Jurkat, Clone E6-1 (cell line): ENCODE results near the gene CXorf66. TPM values are rescaled to one million over a fixed set of nuclear protein-coding genes. Genes with fewer than 3 reads are reported as not detected.
"Not testable (repeated sequence)": the region's sequence is repeated elsewhere in the genome, so short reads cannot be mapped to it uniquely, and the experiment has no call there.

Source experiments
- DNase-seq: peaks from one replicate; pipeline ENCODE4 v3.0.0-alpha.2; 2011; ENCODE audit warnings: low read depth, low spot score
- H3K4me3 ChIP-seq: 2 replicates; pipeline ENCODE4 v1.5.1; 2011; ENCODE audit warnings: mild to moderate bottlenecking, low read length, control low read depth, moderate library complexity
- polyA plus RNA-seq: library from polyadenylated mRNA; unstranded; fragments of >200 nt; gene quantifications from one replicate; pipeline ENCODE4 v1.2.1, GENCODE V29; 2012; ENCODE audit warnings: missing spikeins; ENCODE audit not compliant: insufficient read length, insufficient read depth

CXorf66 gene
- polyA plus RNA-seq, result not detected

- no peak for DNase-seq
- H3K4me3 ChIP-seq, result no peak within 1 kb of the TSS
Measured at GRCh38 chrX:139965421-139965820, at the start of gene CXorf66. CXorf66 (minus strand) TSS chrX:139965521; CDS start chrX:139965496, 25 bp downstream.

DNA sequence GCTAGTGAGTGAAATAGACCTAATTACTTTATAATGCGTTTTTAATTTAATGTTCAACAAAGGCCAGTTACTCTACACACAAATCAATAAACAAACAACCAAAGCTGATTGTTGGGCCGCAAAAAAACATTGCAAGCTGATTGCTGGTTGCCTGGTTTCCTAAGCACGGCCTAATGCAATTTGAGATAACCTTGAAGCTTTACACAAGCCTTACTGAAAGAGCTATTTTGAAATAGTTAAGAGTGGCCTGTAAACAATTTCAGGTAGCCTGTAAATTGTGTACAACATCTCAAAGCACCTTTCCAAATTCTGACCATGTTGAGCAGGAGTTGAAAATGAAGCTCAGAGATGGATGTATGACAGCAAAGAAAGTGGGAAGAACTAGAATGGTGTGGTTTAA is 17.5 kb upstream of the CXorf66 start:
- no peak overlapping the region for H3K4me3 ChIP-seq
- no peak for DNase-seq

- DNase-seq, result no peak
- no peak overlapping the region for H3K4me3 ChIP-seq
Measured at GRCh38 chrX:139974471-139974870, 9.2 kb upstream of the CXorf66 start.

DNA sequence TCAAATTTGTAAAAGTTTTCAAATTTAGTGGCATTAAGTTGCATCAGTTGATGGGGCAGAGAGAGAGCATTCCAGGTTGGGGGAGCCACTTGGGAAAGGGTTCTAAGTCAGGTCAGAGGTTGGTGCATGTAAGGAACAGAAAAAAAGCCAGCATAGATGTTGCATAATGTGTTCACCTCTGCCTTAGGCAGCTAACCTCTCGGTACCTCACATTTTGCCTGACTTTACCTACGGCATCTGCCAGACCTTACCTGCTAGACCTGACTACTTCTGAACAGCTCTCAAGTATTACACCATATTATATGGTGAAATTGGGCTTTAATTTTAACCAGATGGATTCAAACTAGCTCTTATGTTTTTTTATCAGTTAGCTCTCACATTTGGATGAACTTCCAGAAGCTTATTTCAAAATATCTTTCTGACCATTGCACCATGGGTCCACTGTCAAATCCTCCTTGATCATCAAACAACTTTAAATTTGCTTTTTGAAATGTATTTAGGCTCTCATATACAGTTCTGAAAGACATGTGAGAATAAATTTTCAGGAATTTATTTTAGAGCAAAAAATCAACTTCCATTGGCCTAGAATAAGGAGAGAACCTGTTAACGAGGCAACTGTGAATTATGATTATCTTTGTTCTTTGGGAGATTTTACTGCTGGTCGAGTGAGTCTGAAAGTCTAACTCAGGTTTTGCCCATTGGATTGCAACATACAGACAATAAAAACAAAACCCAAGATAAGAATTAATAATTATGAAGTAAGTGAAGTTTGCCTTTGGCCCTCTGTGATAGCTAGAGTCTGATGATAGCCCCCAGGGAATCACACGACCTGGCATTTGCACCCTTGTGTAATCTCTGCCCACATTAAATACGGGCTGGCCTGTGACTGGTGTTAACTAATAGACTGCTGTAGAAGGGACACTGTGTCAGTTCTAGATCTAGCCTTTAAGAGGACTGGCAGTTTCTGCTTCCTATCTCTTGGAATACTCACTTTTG is 7.6 kb upstream of the CXorf66 start:
- H3K4me3 ChIP-seq, result no peak overlapping the region
- DNase-seq, result no peak

DNA sequence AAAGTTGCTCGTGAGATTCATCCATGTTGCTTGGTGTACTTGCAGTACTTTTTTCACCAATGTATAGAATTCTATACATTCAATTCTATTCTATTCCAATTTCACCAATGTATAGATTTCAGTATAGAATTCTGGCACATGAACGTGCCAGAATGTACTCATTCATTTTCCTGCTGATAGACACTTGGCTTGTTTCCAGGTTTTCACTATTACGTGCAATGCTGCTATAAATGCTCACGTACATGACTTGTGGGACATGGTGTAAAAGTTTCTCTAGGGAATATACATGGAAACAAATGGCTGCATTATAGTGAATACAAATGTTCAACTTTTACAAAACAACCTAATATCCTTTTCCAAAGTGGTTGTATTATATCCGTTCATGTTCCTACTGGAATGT is 6.8 kb upstream of the CXorf66 start:
- no peak for DNase-seq
- no peak overlapping the region for H3K4me3 ChIP-seq

DNA sequence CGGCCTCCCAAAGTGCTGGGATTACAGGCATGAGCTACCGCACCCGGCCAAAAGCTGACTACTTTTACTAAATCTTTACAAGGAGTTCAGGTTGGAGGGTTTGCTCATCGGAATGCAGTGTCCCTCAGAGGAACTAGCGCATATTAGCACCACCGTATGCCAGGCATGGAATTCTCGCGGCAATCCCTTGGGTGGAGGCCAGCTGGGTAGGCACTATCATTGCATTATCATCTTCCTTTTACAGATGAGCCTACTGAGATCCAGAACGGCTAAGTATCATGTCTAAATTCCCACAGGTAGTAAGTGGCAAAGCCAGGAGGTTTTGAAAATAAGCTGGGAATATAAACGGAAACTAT is 6.1 kb upstream of the CXorf66 start:
- DNase-seq, result no peak
- H3K4me3 ChIP-seq, result no peak overlapping the region

DNA sequence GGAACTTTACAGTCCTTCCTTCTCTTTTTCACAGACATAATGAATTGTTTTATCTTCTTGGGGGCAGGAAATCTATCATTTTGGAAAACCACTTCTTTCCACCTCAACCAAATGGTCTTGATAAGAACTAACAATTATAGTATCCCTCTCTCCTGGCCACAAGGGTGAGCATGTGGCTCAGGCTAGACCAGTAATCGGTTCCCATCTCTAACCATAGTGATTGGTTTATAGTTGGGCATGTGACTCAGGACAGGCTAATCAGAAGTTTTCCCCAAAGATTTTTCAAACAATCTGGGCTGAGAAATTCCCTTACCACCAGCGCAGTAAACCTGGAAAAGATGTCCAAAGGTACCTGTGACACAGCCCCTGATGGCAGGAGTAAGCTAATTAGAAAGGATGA is 4.0 kb upstream of the CXorf66 start:
- DNase-seq, result no peak

DNA sequence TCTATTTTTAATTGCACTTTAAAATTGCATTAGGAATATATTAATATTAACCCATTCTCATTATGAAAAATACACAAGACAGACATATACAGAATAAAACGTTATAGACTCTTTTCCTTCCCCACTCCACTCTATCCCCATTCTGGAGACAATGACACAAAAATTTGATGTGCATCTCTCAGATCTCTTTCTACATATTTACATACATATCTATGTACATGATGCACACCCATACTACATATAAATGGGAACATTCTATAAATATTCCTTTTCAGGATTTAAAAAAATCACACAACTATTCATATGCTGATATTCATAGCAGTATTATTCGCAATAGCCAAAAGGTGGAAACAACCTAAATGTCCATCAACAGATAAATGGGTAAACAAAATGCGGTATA is 2.4 kb upstream of the CXorf66 start:
- H3K4me3 ChIP-seq, result no peak overlapping the region
- DNase-seq, result no peak

More for the DNA sequence above, 4.0 kb upstream of the CXorf66 start:
- no peak overlapping the region for H3K4me3 ChIP-seq

DNA sequence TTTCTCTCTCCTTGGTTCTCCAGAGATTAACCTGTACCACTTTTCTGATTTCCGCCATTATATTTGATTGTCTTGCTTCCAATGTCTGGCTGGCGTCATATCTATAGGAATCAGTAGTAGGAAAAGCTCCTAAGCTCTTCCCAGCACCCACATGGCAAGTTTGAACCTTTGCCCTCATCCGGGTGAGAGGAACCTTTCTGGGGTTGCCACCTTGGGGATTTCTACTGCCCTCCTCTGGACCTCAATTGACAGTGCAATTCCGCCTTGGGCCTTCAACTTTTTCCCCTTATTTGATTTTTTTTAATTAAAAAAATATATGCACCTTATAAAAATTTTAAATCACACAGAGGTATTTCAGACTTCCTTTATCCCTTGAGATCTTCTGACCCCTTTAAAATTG is 2.0 kb upstream of the CXorf66 start:
- H3K4me3 ChIP-seq, result no peak overlapping the region
- DNase-seq, result no peak

GRCh38 chrX:139966159-139966558 is 838 bp upstream of the CXorf66 start:
- not testable (repeated sequence) for DNase-seq, H3K4me3 ChIP-seq

DNA sequence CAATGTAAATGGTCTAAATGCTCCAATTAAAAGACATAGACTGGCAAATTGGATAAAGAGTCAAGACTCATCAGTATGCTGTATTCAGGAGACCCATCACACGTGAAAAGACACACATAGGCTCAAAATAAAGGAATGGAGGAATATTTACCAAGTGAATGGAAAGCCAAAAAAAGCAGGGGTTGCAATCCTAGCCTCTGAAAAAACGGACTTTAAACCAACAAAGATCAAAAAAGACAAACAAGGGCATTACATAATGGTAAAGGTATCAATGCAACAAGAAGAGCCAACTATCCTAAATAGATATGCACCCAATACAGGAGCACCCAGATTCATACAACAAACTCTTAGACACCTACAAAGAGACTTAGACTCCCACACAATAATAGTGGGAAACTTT is 4.2 kb downstream of the CXorf66 start:
- H3K4me3 ChIP-seq, DNase-seq: not testable (repeated sequence)

DNA sequence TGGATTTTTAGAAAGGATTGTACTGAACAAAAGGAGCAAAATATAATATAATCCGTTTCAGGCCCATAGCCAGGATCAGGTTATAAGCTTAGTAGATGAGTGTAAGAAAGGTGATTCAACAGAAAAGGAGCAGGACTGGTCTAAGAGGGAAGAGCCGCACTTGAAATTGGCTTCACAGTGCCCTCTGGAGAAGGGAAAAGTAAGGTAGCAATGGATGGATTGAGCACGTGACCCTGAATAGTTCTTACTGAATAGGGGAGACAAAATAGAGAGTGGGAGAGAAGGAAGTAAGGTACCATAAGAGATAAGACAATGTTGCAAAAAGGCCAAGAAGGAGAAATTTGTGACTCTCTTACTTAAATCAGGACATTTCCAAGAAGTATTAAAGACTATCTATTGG is 15.6 kb downstream of the CXorf66 start:
- DNase-seq, result no peak
- H3K4me3 ChIP-seq, result no peak overlapping the region

GRCh38 chrX:139945075-139945474 is 20.2 kb downstream of the CXorf66 start:
- no peak overlapping the region for H3K4me3 ChIP-seq
- DNase-seq, result no peak

- H3K4me3 ChIP-seq, result no peak overlapping the region
- DNase-seq, result no peak
Measured at GRCh38 chrX:139936259-139936658, 29.1 kb downstream of the CXorf66 start.

- peak overlapping the region; percentile 64 for H3K4me3 ChIP-seq
- DNase-seq, result no peak
Measured at GRCh38 chrX:139933904-139934303, 31.4 kb downstream of the CXorf66 start.

GRCh38 chrX:139932901-139933796 is 32.2 kb downstream of the CXorf66 start, which contains the start of gene ATP11C:
ATP11C (minus strand) TSS chrX:139933053; CDS start chrX:139932042, 1,011 bp downstream.
- H3K4me3 ChIP-seq, result peak within 1 kb of the TSS; percentile 64
- DNase-seq, result peak; percentile 74

GRCh38 chrX:139932073-139932900 is 33.0 kb downstream of the CXorf66 start:
- DNase-seq, result no peak
- H3K4me3 ChIP-seq, result peak overlapping the region; percentile 64

DNA sequence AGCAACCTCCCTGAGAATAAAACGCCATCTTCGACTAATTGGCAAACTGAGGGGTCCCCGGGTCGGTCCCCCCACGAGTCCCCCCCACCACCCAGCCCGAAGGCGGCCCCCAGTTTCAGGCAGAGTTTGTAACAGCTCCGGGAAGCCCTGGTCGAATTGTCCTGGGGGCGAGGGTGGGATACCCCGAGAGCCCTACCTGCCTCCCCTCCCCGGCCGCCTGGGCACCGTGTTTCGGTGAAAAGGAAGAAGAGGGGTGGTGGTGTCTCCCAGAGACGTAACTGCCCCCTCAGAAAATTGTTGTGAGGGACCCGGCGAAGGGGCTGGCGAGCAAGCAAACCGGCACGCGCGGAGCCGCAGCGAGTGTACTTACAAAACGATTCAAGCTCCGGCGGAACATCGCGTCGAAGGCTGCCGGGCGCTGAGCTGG is 33.7 kb downstream of the CXorf66 start:
- peak overlapping the region; percentile 64 for H3K4me3 ChIP-seq
- no peak for DNase-seq
